ENCODE results near the gene CCDC167. TPM values are rescaled to one million over a fixed set of nuclear protein-coding genes. Genes with fewer than 3 reads are reported as not detected.

CCDC167 gene
- total RNA-seq, 1 experiment from 2014 or later: 31.5 TPM

- H3K4me1 ChIP-seq (ENCODE audit: insufficient read depth, low read length, poor library complexity, severe bottlenecking): no peaks in the 10 kb centered on the region
- H3K27ac ChIP-seq (ENCODE audit: low read depth, low read length, poor library complexity, severe bottlenecking): no peak overlapping the region
- no peaks in the 10 kb centered on the region for H3K27me3 ChIP-seq (replicated peaks; ENCODE audit: insufficient read depth, low read depth, low read length, poor library complexity)
- no peak for DNase-seq (ENCODE audit: low spot score)
- no peak for TF ChIP-seq EZH2 (IDR thresholded peaks at IDR 0.05; ENCODE audit: borderline replicate concordance, low read depth, low read length, poor library complexity, severe bottlenecking)
- TF ChIP-seq, protein P1, sequence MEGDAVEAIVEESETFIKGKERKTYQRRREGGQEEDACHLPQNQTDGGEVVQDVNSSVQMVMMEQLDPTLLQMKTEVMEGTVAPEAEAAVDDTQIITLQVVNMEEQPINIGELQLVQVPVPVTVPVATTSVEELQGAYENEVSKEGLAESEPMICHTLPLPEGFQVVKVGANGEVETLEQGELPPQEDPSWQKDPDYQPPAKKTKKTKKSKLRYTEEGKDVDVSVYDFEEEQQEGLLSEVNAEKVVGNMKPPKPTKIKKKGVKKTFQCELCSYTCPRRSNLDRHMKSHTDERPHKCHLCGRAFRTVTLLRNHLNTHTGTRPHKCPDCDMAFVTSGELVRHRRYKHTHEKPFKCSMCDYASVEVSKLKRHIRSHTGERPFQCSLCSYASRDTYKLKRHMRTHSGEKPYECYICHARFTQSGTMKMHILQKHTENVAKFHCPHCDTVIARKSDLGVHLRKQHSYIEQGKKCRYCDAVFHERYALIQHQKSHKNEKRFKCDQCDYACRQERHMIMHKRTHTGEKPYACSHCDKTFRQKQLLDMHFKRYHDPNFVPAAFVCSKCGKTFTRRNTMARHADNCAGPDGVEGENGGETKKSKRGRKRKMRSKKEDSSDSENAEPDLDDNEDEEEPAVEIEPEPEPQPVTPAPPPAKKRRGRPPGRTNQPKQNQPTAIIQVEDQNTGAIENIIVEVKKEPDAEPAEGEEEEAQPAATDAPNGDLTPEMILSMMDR (conservative IDR thresholded peaks at IDR 0.05; ENCODE audit: low read depth, low read length): no peak
- CTCF ChIA-PET: no interaction called here
- H3K9me3 ChIP-seq (ENCODE audit: low read depth, low read length, poor library complexity, severe bottlenecking): no peaks in the 10 kb centered on the region
- no TSS peak for BruUV-seq (replicated peaks)
- POLR2A ChIA-PET (ENCODE audit: low non-redundant PET): no interaction called here
- H3K4me3 ChIP-seq (ENCODE audit: low read depth, low read length, poor library complexity, severe bottlenecking): no peak overlapping the region
- peaks cover 24% of the 10 kb centered on the region for H3K36me3 ChIP-seq (ENCODE audit: insufficient read depth, low read length, poor library complexity, severe bottlenecking)
- intact Hi-C loops (cut with micrococcal nuclease; ENCODE audit: unreplicated experiment): no loop called here
These were observed 57.1 kb downstream of the CCDC167 start for GRCh38 chr6:37442416-37443215.

- Histone ChIP-seq H3K9me3 (ENCODE audit: low read depth, low read length, poor library complexity, severe bottlenecking) (no peaks in the 10 kb centered on the region), H3K27ac (ENCODE audit: low read depth, low read length, poor library complexity, severe bottlenecking) (no peak overlapping the region), H3K36me3 (ENCODE audit: insufficient read depth, low read length, poor library complexity, severe bottlenecking) (peaks cover 17% of the 10 kb centered on the region), H3K4me1 (ENCODE audit: insufficient read depth, low read length, poor library complexity, severe bottlenecking) (no peaks in the 10 kb centered on the region), H3K4me3 (ENCODE audit: low read depth, low read length, poor library complexity, severe bottlenecking) (no peak overlapping the region), H3K27me3 (replicated peaks; ENCODE audit: insufficient read depth, low read depth, low read length, poor library complexity) (no peaks in the 10 kb centered on the region)
- DNase-seq (ENCODE audit: low spot score): no peak
- TF ChIP-seq, protein P1 (conservative IDR thresholded peaks at IDR 0.05; ENCODE audit: low read depth, low read length): no peak
- TF ChIP-seq EZH2 (IDR thresholded peaks at IDR 0.05; ENCODE audit: borderline replicate concordance, low read depth, low read length, poor library complexity, severe bottlenecking): no peak
- ChIA-PET CTCF (no interaction called here), POLR2A (ENCODE audit: low non-redundant PET) (no interaction called here)
- BruUV-seq (replicated peaks): no TSS peak
- intact Hi-C loops (cut with micrococcal nuclease; ENCODE audit: unreplicated experiment): no loop called here
These were observed 58.0 kb downstream of the CCDC167 start for GRCh38 chr6:37441651-37442050.

GRCh38 chr6:37438930-37439329 lies 60.8 kb downstream of the CCDC167 start:
- BruUV-seq (replicated peaks): no TSS peak
- H3K9me3 ChIP-seq (ENCODE audit: low read depth, low read length, poor library complexity, severe bottlenecking): no peaks in the 10 kb centered on the region
- no peaks in the 10 kb centered on the region for H3K4me1 ChIP-seq (ENCODE audit: insufficient read depth, low read length, poor library complexity, severe bottlenecking)
- POLR2A ChIA-PET (ENCODE audit: low non-redundant PET): no interaction called here
- TF ChIP-seq, protein P1 (conservative IDR thresholded peaks at IDR 0.05; ENCODE audit: low read depth, low read length): no peak
- no peak for TF ChIP-seq EZH2 (IDR thresholded peaks at IDR 0.05; ENCODE audit: borderline replicate concordance, low read depth, low read length, poor library complexity, severe bottlenecking)
- H3K27ac ChIP-seq (ENCODE audit: low read depth, low read length, poor library complexity, severe bottlenecking): no peak overlapping the region
- CTCF ChIA-PET: no interaction called here
- no peak for DNase-seq (ENCODE audit: low spot score)
- peaks cover 10% of the 10 kb centered on the region for H3K36me3 ChIP-seq (ENCODE audit: insufficient read depth, low read length, poor library complexity, severe bottlenecking)
- no peaks in the 10 kb centered on the region for H3K27me3 ChIP-seq (replicated peaks; ENCODE audit: insufficient read depth, low read depth, low read length, poor library complexity)
- H3K4me3 ChIP-seq (ENCODE audit: low read depth, low read length, poor library complexity, severe bottlenecking): no peak overlapping the region
- intact Hi-C loops (cut with micrococcal nuclease; ENCODE audit: unreplicated experiment): no loop called here

All from A673 (cell line).